GM19324 (cell line): ENCODE measurements around the gene TSPY8.
"Not testable (repeated sequence)": the region's sequence is repeated elsewhere in the genome, so short reads cannot be mapped to it uniquely, and the experiment has no call there.

Source experiments
- ATAC-seq: cut with Tn5 transposase; IDR thresholded peaks from one replicate; pipeline ENCODE4 v1.9.1; 2021; ENCODE audit warnings: mild to moderate bottlenecking, moderate library complexity; ENCODE audit not compliant: unreplicated experiment, low FRiP score

Gene TSPY8

GRCh38 chrY:9357497-9357896 is at the start of gene TSPY8:
TSPY8 (plus strand) TSS chrY:9357797; CDS start chrY:9357843, 46 bp downstream.
- ATAC-seq = not testable (repeated sequence)

- ATAC-seq = no peak
These were observed 36.6 kb upstream of the TSPY8 start for GRCh38 chrY:9320996-9321395.

- ATAC-seq = not testable (repeated sequence)
These were observed 20.4 kb upstream of the TSPY8 start, which contains the start of gene TSPY4 for GRCh38 chrY:9337164-9337563. TSPY4 (plus strand) TSS chrY:9337464; CDS start chrY:9337510, 46 bp downstream.

GRCh38 chrY:9396527-9396926 is 38.9 kb downstream of the TSPY8 start:
- not testable (repeated sequence) for ATAC-seq

- not testable (repeated sequence) for ATAC-seq
These were observed 40.5 kb downstream of the TSPY8 start, which contains the start of gene TSPY3 for GRCh38 chrY:9398121-9398520. TSPY3 (plus strand) TSS chrY:9398421; CDS start chrY:9398467, 46 bp downstream.
